Measurements from ENCODE around the gene OPA3. TPM values are rescaled to one million over a fixed set of nuclear protein-coding genes. Genes with fewer than 3 reads are reported as not detected.

OPA3 gene
- total and polyA plus RNA-seq, 11 donors, result 13.1 to 30.4 (median 22.3) TPM

- Histone ChIP-seq H3K4me1 (peaks cover 5 to 68% (median 34%) of the 10 kb centered on the region in 12 donors), H3K36me3 (peaks cover 0 to 21% (median 0%) of the 10 kb centered on the region in 9 donors), H3K4me3 (peak overlapping the region; percentile 78 to 100 (median 96)), H3K9me3 (no peaks in the 10 kb centered on the region), H3K27ac (peak overlapping the region; percentile 84 to 99 (median 96)), H3K27me3 (no peaks in the 10 kb centered on the region)
- WGBS, 4 donors, result 13 to 21% (median 20%) methylated on average over 3 of the region's 3 CpGs
- ATAC-seq (no peak), DNase-seq (peak in 1 of 5 donors; percentile 25)
- no peak for TF ChIP-seq POLR2A (IDR thresholded peaks at IDR 0.05)
- TF ChIP-seq, protein P1, sequence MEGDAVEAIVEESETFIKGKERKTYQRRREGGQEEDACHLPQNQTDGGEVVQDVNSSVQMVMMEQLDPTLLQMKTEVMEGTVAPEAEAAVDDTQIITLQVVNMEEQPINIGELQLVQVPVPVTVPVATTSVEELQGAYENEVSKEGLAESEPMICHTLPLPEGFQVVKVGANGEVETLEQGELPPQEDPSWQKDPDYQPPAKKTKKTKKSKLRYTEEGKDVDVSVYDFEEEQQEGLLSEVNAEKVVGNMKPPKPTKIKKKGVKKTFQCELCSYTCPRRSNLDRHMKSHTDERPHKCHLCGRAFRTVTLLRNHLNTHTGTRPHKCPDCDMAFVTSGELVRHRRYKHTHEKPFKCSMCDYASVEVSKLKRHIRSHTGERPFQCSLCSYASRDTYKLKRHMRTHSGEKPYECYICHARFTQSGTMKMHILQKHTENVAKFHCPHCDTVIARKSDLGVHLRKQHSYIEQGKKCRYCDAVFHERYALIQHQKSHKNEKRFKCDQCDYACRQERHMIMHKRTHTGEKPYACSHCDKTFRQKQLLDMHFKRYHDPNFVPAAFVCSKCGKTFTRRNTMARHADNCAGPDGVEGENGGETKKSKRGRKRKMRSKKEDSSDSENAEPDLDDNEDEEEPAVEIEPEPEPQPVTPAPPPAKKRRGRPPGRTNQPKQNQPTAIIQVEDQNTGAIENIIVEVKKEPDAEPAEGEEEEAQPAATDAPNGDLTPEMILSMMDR (IDR thresholded peaks at IDR 0.05), result no peak
- intact Hi-C loops (cut with DNase I), result loop anchor here in 3 of 10 donors (5.0 kb wide), 3 partner anchors 73 to 183 kb away; partner anchors contain the start of genes OPA3 (in 2 of the 3), QPCTL (in 1 of the 3) and SNRPD2 (in 1 of the 3)
Observed at GRCh38 chr19:45509692-45510015, 74.9 kb downstream of the OPA3 start.

DNA sequence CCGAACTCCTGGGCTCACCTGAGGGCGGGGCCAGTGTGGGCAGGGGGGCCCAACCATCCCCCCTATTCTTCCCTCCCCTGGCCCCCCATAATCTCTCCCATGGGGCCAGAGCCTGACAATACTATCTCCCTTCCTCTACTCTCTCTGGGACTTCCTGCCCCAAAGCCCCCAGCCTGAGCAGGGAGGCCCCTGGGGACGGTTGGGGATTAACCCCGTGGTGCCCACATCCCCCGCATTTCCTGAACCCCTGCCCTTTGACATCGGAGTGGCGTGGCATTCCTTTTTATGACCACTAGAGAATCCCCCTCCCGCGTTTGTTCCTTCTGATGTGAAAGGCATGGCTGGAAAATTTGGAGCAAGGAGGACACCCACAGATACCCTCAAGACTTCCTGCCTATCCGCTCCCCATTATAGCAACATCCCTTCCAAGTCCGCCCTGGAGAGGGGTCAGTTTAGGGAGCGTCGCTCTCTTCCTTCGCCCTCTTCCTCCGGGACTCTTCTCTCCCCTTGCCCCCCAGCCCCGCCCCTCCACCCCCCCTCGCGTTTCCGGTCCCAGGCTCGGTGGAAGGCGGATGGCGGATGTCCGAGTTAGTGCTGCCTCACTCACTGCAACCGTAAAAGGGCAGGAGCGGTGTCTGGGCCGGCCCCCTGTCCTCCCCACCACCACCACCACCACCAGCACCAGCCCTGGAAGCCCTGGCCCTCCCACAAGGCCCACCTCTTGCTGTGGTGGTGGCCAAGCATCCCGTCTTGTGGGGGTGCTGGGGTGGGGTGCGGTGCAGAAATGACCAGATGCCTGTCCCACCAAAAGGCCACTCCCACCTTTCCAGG lies 75.5 kb downstream of the OPA3 start:
- Histone ChIP-seq H3K27me3 (no peaks in the 10 kb centered on the region), H3K27ac (peak overlapping the region; percentile 84 to 99 (median 96)), H3K4me3 (peak overlapping the region; percentile 78 to 100 (median 96)), H3K9me3 (no peaks in the 10 kb centered on the region), H3K36me3 (peaks cover 0 to 21% (median 0%) of the 10 kb centered on the region in 9 donors), H3K4me1 (peaks cover 0 to 63% (median 28%) of the 10 kb centered on the region in 12 donors)
- DNase-seq (peak; percentile 83 to 90 (median 88)), ATAC-seq (peak; percentile 27 to 77 (median 56))
- intact Hi-C loops (cut with DNase I), result loop anchor here in 3 of 10 donors (5.0 kb wide), 3 partner anchors 73 to 183 kb away; partner anchors contain the start of genes OPA3 (in 2 of the 3), QPCTL (in 1 of the 3) and SNRPD2 (in 1 of the 3)
- 1% methylated on average over 22 to 28 of the region's 28 CpGs for WGBS, 4 donors
- TF ChIP-seq, protein P1 (IDR thresholded peaks at IDR 0.05), result no peak

GRCh38 chr19:45508417-45508860 lies 76.2 kb downstream of the OPA3 start:
- ATAC-seq (peak in 3 of 4 donors; percentile 4 to 25 (median 7)), DNase-seq (peak in 3 of 5 donors; percentile 68 to 74 (median 73))
- 0 to 1% (median 1%) methylated on average over 15 to 26 of the region's 26 CpGs for WGBS, 4 donors

More at GRCh38 chr19:45508417-45508860, 76.2 kb downstream of the OPA3 start:
- TF ChIP-seq, protein P1 (IDR thresholded peaks at IDR 0.05), result no peak
- no peak for TF ChIP-seq POLR2A (IDR thresholded peaks at IDR 0.05)
- peak overlapping the region; percentile 84 to 99 (median 96) for H3K27ac ChIP-seq
- no peaks in the 10 kb centered on the region for H3K9me3 ChIP-seq
- H3K36me3 ChIP-seq, result peaks cover 0 to 21% (median 0%) of the 10 kb centered on the region in 9 donors
- no peaks in the 10 kb centered on the region for H3K27me3 ChIP-seq
- peak overlapping the region; percentile 78 to 100 (median 96) for H3K4me3 ChIP-seq
- intact Hi-C loops (cut with DNase I), result loop anchor here in 3 of 10 donors (5.0 kb wide), 3 partner anchors 74 to 184 kb away; partner anchors contain the start of genes OPA3 (in 2 of the 3), QPCTL (in 1 of the 3) and SNRPD2 (in 1 of the 3)
- peaks cover 0 to 56% (median 23%) of the 10 kb centered on the region in 12 donors for H3K4me1 ChIP-seq

All from heart left ventricle (tissue), 16 donors.